ENCODE results near the gene JAG1.
A peak's percentile ranks its signal among the peaks of the same experiment; 100 is the strongest.
"Not testable (repeated sequence)": the region's sequence is repeated elsewhere in the genome, so short reads cannot be mapped to it uniquely, and the experiment has no call there.

JAG1 gene

DNA sequence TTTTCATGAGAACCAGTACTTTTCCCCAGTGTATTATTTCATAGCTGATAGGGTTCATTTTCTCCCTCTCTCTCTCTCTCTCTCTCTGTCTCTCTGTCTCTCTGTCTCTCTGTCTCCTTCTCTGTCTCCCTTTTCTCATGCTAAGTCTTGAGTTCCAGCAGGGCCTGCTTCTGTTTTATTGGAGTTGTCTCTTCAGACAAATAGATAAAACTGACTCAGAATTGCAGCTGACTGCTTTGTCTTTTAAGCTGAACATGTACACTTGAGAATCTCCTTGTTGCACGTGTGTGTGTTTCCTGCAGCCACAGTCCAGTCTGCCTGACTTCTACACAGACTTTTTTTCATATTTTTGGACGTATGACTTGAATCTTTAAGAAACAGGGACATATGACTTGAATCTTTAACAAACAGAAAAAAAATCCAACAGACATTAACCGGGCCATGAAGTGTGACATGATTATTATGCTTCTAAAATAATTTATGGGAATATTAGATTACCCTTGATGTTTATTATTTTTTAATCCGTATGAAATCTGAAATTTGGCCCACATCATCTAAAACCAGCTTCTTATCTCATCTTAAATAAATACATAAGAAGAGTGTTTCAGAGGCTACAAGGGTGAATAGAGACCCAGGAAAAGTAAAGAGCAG, 71.5 kb downstream of the JAG1 start:
- no peak overlapping the region for H3K9ac ChIP-seq (ENCODE audit: low read depth, low read length)
- H3K4me3 ChIP-seq (ENCODE audit: low read length) = no peak overlapping the region
- no peaks in the 10 kb centered on the region for H3K27me3 ChIP-seq (ENCODE audit: control insufficient read depth, insufficient read depth, low read length)
- H3K4me2 ChIP-seq (ENCODE audit: low read length) = no peak overlapping the region
- H3K4me1 ChIP-seq (ENCODE audit: control insufficient read depth, insufficient read depth, low read length) = peaks cover 45% of the 10 kb centered on the region
- no peaks in the 10 kb centered on the region for H3K36me3 ChIP-seq (ENCODE audit: insufficient read depth, low read length)
- H3K9me3 ChIP-seq (replicated peaks; ENCODE audit: low read length) = no peaks in the 10 kb centered on the region

GRCh38 chr20:10597637-10598036, 76.2 kb downstream of the JAG1 start:
- Histone ChIP-seq H3K4me2 (ENCODE audit: low read length) (peak overlapping the region; percentile 65), H3K27me3 (ENCODE audit: control insufficient read depth, insufficient read depth, low read length) (no peaks in the 10 kb centered on the region), H3K36me3 (ENCODE audit: insufficient read depth, low read length) (no peaks in the 10 kb centered on the region), H3K4me1 (ENCODE audit: control insufficient read depth, insufficient read depth, low read length) (peaks cover 58% of the 10 kb centered on the region), H3K4me3 (ENCODE audit: low read length) (no peak overlapping the region), H3K9me3 (replicated peaks; ENCODE audit: low read length) (no peaks in the 10 kb centered on the region), H3K9ac (ENCODE audit: low read depth, low read length) (peak overlapping the region; percentile 58)

GRCh38 chr20:10596710-10597121, 77.1 kb downstream of the JAG1 start:
- no peaks in the 10 kb centered on the region for H3K27me3 ChIP-seq (ENCODE audit: control insufficient read depth, insufficient read depth, low read length)
- H3K4me3 ChIP-seq (ENCODE audit: low read length) = no peak overlapping the region
- no peaks in the 10 kb centered on the region for H3K36me3 ChIP-seq (ENCODE audit: insufficient read depth, low read length)
- H3K4me2 ChIP-seq (ENCODE audit: low read length) = peak overlapping the region; percentile 65
- peak overlapping the region; percentile 58 for H3K9ac ChIP-seq (ENCODE audit: low read depth, low read length)
- H3K4me1 ChIP-seq (ENCODE audit: control insufficient read depth, insufficient read depth, low read length) = peaks cover 68% of the 10 kb centered on the region
- H3K9me3 ChIP-seq (replicated peaks; ENCODE audit: low read length) = no peaks in the 10 kb centered on the region

GRCh38 chr20:10595985-10596384, 77.8 kb downstream of the JAG1 start:
- H3K9ac ChIP-seq (ENCODE audit: low read depth, low read length) = peak overlapping the region; percentile 23
- no peaks in the 10 kb centered on the region for H3K9me3 ChIP-seq (replicated peaks; ENCODE audit: low read length)
- H3K4me1 ChIP-seq (ENCODE audit: control insufficient read depth, insufficient read depth, low read length) = peaks cover 75% of the 10 kb centered on the region
- H3K4me2 ChIP-seq (ENCODE audit: low read length) = no peak overlapping the region
- H3K27me3 ChIP-seq (ENCODE audit: control insufficient read depth, insufficient read depth, low read length) = no peaks in the 10 kb centered on the region
- H3K36me3 ChIP-seq (ENCODE audit: insufficient read depth, low read length) = no peaks in the 10 kb centered on the region
- H3K4me3 ChIP-seq (ENCODE audit: low read length) = no peak overlapping the region

DNA sequence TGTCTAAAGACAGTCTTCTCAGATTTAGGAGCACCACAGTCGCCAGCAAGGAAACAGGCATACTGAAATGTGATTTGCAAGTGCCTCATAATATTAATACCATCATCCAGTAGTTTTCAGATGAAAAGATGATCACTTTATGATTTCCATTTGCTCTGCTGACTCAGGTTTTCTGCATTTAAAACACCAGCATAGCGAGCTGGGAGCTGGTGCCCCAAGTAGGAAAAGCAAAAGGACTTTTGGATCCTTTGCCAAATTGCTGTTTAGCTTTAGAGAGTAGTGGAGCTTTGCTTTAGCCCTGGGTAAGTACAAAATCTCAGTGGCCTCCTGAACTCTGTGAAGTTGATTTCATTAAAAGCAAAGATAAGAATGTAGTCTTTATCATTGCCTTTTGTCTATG, 78.5 kb downstream of the JAG1 start:
- Histone ChIP-seq H3K4me3 (ENCODE audit: low read length) (no peak overlapping the region), H3K36me3 (ENCODE audit: insufficient read depth, low read length) (no peaks in the 10 kb centered on the region), H3K4me2 (ENCODE audit: low read length) (no peak overlapping the region), H3K27me3 (ENCODE audit: control insufficient read depth, insufficient read depth, low read length) (no peaks in the 10 kb centered on the region), H3K9me3 (replicated peaks; ENCODE audit: low read length) (no peaks in the 10 kb centered on the region), H3K4me1 (ENCODE audit: control insufficient read depth, insufficient read depth, low read length) (peaks cover 82% of the 10 kb centered on the region), H3K9ac (ENCODE audit: low read depth, low read length) (peak overlapping the region; percentile 41)

GRCh38 chr20:10594296-10594868, 79.4 kb downstream of the JAG1 start:
- H3K4me1 ChIP-seq (ENCODE audit: control insufficient read depth, insufficient read depth, low read length) = peaks cover 82% of the 10 kb centered on the region

GRCh38 chr20:10591946-10592521, 81.8 kb downstream of the JAG1 start:
- no peaks in the 10 kb centered on the region for H3K9me3 ChIP-seq (replicated peaks; ENCODE audit: low read length)
- no peak overlapping the region for H3K4me3 ChIP-seq (ENCODE audit: low read length)
- no peaks in the 10 kb centered on the region for H3K27me3 ChIP-seq (ENCODE audit: control insufficient read depth, insufficient read depth, low read length)
- no peaks in the 10 kb centered on the region for H3K36me3 ChIP-seq (ENCODE audit: insufficient read depth, low read length)
- peak overlapping the region; percentile 63 for H3K9ac ChIP-seq (ENCODE audit: low read depth, low read length)
- peak overlapping the region; percentile 31 for H3K4me2 ChIP-seq (ENCODE audit: low read length)
- H3K4me1 ChIP-seq (ENCODE audit: control insufficient read depth, insufficient read depth, low read length) = peaks cover 61% of the 10 kb centered on the region

More at GRCh38 chr20:10594296-10594868, 79.4 kb downstream of the JAG1 start:
- Histone ChIP-seq H3K9me3 (replicated peaks; ENCODE audit: low read length) (no peaks in the 10 kb centered on the region), H3K4me2 (ENCODE audit: low read length) (peak overlapping the region; percentile 21), H3K4me3 (ENCODE audit: low read length) (no peak overlapping the region), H3K36me3 (ENCODE audit: insufficient read depth, low read length) (no peaks in the 10 kb centered on the region), H3K27me3 (ENCODE audit: control insufficient read depth, insufficient read depth, low read length) (no peaks in the 10 kb centered on the region), H3K9ac (ENCODE audit: low read depth, low read length) (peak overlapping the region; percentile 41)

DNA sequence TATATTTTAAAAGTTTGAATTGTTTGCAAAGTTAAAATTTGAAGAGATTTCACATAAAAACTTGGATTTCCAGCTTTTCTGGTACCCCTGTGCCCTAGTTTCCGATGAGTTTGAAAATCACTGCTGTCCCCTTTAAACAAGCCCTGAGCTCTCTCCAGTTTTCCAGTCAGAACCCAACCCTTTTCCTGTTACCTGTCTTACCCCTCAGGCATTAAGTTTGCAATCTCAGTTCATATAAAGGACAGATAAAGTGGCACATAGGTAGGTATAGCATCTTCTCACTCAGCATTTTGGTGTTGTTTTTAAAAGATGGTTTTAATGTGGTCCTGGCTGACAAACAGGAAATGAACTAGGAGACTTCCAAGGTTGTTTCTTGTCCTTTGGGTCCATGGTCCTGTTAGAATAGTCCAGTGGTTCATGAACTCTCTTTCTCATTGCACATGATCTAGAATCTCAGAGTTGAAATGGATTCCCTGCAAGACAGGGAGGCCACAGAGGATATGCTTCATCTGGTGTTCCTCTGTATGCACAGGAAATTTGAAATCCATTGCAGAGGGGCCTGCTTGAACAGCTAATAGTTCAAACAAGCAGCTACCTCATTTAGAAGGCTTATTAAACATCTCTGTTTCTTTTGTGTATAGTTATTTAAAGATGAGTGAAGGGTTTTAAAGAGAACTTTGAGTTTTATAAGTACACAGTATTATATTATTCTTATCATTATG, 82.7 kb downstream of the JAG1 start:
- Histone ChIP-seq H3K4me3 (ENCODE audit: low read length) (no peak overlapping the region), H3K4me1 (ENCODE audit: control insufficient read depth, insufficient read depth, low read length) (peaks cover 51% of the 10 kb centered on the region), H3K36me3 (ENCODE audit: insufficient read depth, low read length) (no peaks in the 10 kb centered on the region), H3K27me3 (ENCODE audit: control insufficient read depth, insufficient read depth, low read length) (no peaks in the 10 kb centered on the region), H3K4me2 (ENCODE audit: low read length) (peak overlapping the region; percentile 31), H3K9ac (ENCODE audit: low read depth, low read length) (peak overlapping the region; percentile 63), H3K9me3 (replicated peaks; ENCODE audit: low read length) (no peaks in the 10 kb centered on the region)

DNA sequence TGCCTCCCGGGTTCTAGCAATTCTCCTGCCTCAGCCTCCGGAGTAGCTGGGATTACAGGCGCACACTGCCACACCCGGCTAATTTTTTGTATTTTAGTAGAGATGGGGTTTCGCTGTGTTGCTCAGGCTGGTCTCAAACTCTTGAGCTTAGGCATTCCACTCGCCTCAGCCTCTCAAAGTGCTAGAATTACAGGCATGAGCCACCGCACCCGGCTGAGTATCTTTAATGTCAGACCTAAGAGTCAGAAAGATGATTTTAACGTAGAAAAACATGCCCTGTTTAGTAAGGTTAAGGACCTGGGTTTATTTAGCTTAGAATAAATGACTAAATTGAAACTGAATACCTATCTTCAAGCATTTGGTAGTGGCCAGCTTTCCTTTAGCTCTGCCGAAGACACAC, 83.4 kb downstream of the JAG1 start:
- not testable (repeated sequence) for H3K9me3 ChIP-seq (replicated peaks; ENCODE audit: low read length); H3K4me3 ChIP-seq (ENCODE audit: low read length); H3K27me3 ChIP-seq (ENCODE audit: control insufficient read depth, insufficient read depth, low read length); H3K4me2 ChIP-seq (ENCODE audit: low read length); H3K36me3 ChIP-seq (ENCODE audit: insufficient read depth, low read length)
- H3K4me1 ChIP-seq (ENCODE audit: control insufficient read depth, insufficient read depth, low read length) = peaks cover 49% of the 10 kb centered on the region
- peak overlapping the region; percentile 63 for H3K9ac ChIP-seq (ENCODE audit: low read depth, low read length)

Data from skeletal muscle satellite cell (primary cell).